Measurements from ENCODE around the gene TIGAR.

The TIGAR gene

GRCh38 chr12:4370265-4370664 lies 49.3 kb downstream of the TIGAR start:
- no peak overlapping the region for H3K27ac ChIP-seq (ENCODE audit: low read length)
- H3K9ac ChIP-seq (ENCODE audit: low read length), result no peak overlapping the region
- TF ChIP-seq CTCF (IDR thresholded peaks at IDR 0.05; ENCODE audit: low read depth, low read length) (no peak), EZH2phosphoT487 (IDR thresholded peaks at IDR 0.05; ENCODE audit: low read depth) (no peak)
- H3K9me3 ChIP-seq (ENCODE audit: insufficient read depth, low read length), result no peaks in the 10 kb centered on the region
- no peaks in the 10 kb centered on the region for H4K20me1 ChIP-seq (ENCODE audit: insufficient read depth, low read length)
- H3K4me3 ChIP-seq (ENCODE audit: low read length), result no peak overlapping the region
- H2AFZ ChIP-seq (ENCODE audit: low read depth, low read length), result no peak overlapping the region
- H3K27me3 ChIP-seq (ENCODE audit: low read depth, low read length), result no peaks in the 10 kb centered on the region
- H3K79me2 ChIP-seq (ENCODE audit: low read length), result no peaks in the 10 kb centered on the region
- no peaks in the 10 kb centered on the region for H3K4me1 ChIP-seq (ENCODE audit: low read length)
- H3K4me2 ChIP-seq (ENCODE audit: low read length), result no peak overlapping the region
- no peaks in the 10 kb centered on the region for H3K36me3 ChIP-seq (replicated peaks; ENCODE audit: low read depth, low read length)

- no peak overlapping the region for H2AFZ ChIP-seq (ENCODE audit: low read depth, low read length)
- TF ChIP-seq CTCF (IDR thresholded peaks at IDR 0.05; ENCODE audit: low read depth, low read length), result no peak
- no peaks in the 10 kb centered on the region for H3K36me3 ChIP-seq (replicated peaks; ENCODE audit: low read depth, low read length)
- H3K4me1 ChIP-seq (ENCODE audit: low read length), result no peaks in the 10 kb centered on the region
- H3K9ac ChIP-seq (ENCODE audit: low read length), result no peak overlapping the region
- H3K27me3 ChIP-seq (ENCODE audit: low read depth, low read length), result no peaks in the 10 kb centered on the region
- no peak overlapping the region for H3K4me2 ChIP-seq (ENCODE audit: low read length)
- no peaks in the 10 kb centered on the region for H3K79me2 ChIP-seq (ENCODE audit: low read length)
- no peak overlapping the region for H3K27ac ChIP-seq (ENCODE audit: low read length)
- H4K20me1 ChIP-seq (ENCODE audit: insufficient read depth, low read length), result no peaks in the 10 kb centered on the region
- H3K4me3 ChIP-seq (ENCODE audit: low read length), result no peak overlapping the region
- H3K9me3 ChIP-seq (ENCODE audit: insufficient read depth, low read length), result no peaks in the 10 kb centered on the region
Measured at GRCh38 chr12:4372653-4373052, 51.6 kb downstream of the TIGAR start.

GRCh38 chr12:4375449-4375848 lies 54.4 kb downstream of the TIGAR start:
- Histone ChIP-seq H3K27me3 (ENCODE audit: low read depth, low read length) (0 out of 2 replicates have a peak, but pooled peaks cover 3% of the 10 kb centered on the region), H3K4me2 (ENCODE audit: low read length) (no peak overlapping the region), H3K9me3 (ENCODE audit: insufficient read depth, low read length) (no peaks in the 10 kb centered on the region)

GRCh38 chr12:4378772-4379171 lies 57.8 kb downstream of the TIGAR start:
- Histone ChIP-seq H3K27me3 (ENCODE audit: low read depth, low read length) (peaks cover 10% of the 10 kb centered on the region), H3K9ac (ENCODE audit: low read length) (no peak overlapping the region), H3K36me3 (replicated peaks; ENCODE audit: low read depth, low read length) (no peaks in the 10 kb centered on the region), H3K9me3 (ENCODE audit: insufficient read depth, low read length) (no peaks in the 10 kb centered on the region), H2AFZ (ENCODE audit: low read depth, low read length) (no peak overlapping the region), H3K79me2 (ENCODE audit: low read length) (no peaks in the 10 kb centered on the region), H3K4me3 (ENCODE audit: low read length) (no peak overlapping the region), H3K4me1 (ENCODE audit: low read length) (no peaks in the 10 kb centered on the region), H3K27ac (ENCODE audit: low read length) (no peak overlapping the region), H3K4me2 (ENCODE audit: low read length) (no peak overlapping the region), H4K20me1 (ENCODE audit: insufficient read depth, low read length) (no peaks in the 10 kb centered on the region)
- no peak for TF ChIP-seq EZH2phosphoT487 (IDR thresholded peaks at IDR 0.05; ENCODE audit: low read depth)
- TF ChIP-seq CTCF (IDR thresholded peaks at IDR 0.05; ENCODE audit: low read depth, low read length), result no peak

More at GRCh38 chr12:4375449-4375848, 54.4 kb downstream of the TIGAR start:
- H3K27ac ChIP-seq (ENCODE audit: low read length), result no peak overlapping the region
- TF ChIP-seq CTCF (IDR thresholded peaks at IDR 0.05; ENCODE audit: low read depth, low read length), result no peak
- no peak for TF ChIP-seq EZH2phosphoT487 (IDR thresholded peaks at IDR 0.05; ENCODE audit: low read depth)
- H3K79me2 ChIP-seq (ENCODE audit: low read length), result no peaks in the 10 kb centered on the region
- H3K4me1 ChIP-seq (ENCODE audit: low read length), result no peaks in the 10 kb centered on the region
- no peaks in the 10 kb centered on the region for H4K20me1 ChIP-seq (ENCODE audit: insufficient read depth, low read length)
- H3K4me3 ChIP-seq (ENCODE audit: low read length), result no peak overlapping the region
- no peak overlapping the region for H3K9ac ChIP-seq (ENCODE audit: low read length)
- no peaks in the 10 kb centered on the region for H3K36me3 ChIP-seq (replicated peaks; ENCODE audit: low read depth, low read length)
- H2AFZ ChIP-seq (ENCODE audit: low read depth, low read length), result no peak overlapping the region

Data from OCI-LY3 (cell line).